A673 (cell line): ENCODE data around the gene POLR3F. TPM values are rescaled to one million over a fixed set of nuclear protein-coding genes. Genes with fewer than 3 reads are reported as not detected.

Experiments
- BruUV-seq: library from RNA; stranded (reverse); fragments of 400-500 nt; replicated peaks from 2 replicates; lab custom pipeline; 2021; lab: Mats Ljungman, UMichigan
- CTCF ChIA-PET: fragments of 300-600 bp; sonication (Branson Sonifier 250); formaldehyde crosslinking; loops from one replicate; lab custom pipeline; 2022; ENCODE audit warnings: antibody characterized with exemption; lab: Charles Lee
- POLR2A ChIA-PET: fragments of 300-600 bp; sonication (Branson Sonifier 250); formaldehyde crosslinking; loops from one replicate; lab custom pipeline; 2022; ENCODE audit warnings: antibody characterized with exemption; ENCODE audit not compliant: low non-redundant PET; lab: Charles Lee
- DNase-seq: peaks from one replicate; pipeline ENCODE4 v3.0.0-alpha.2; 2015; ENCODE audit warnings: low spot score
- H3K27ac ChIP-seq: fragments of 200-600 bp; sonication (generic); 2 replicates; pipeline ENCODE4 v1.5.1; 2016; ENCODE audit warnings: mixed run types, low read depth, mild to moderate bottlenecking, mixed read lengths, antibody characterized with exemption, low read length; ENCODE audit not compliant: poor library complexity, severe bottlenecking
- H3K27me3 ChIP-seq: fragments of 200-600 bp; sonication (generic); replicated peaks from 2 replicates; pipeline ENCODE4 v1.6.1; 2017; ENCODE audit warnings: mixed run types, low read depth, mild to moderate bottlenecking, mixed read lengths, antibody characterized with exemption, low read length; ENCODE audit not compliant: insufficient read depth, poor library complexity
- H3K36me3 ChIP-seq: fragments of 200-600 bp; sonication (generic); 2 replicates; pipeline ENCODE4 v1.6.1; 2016; ENCODE audit warnings: mixed run types, mild to moderate bottlenecking, mixed read lengths, antibody characterized with exemption, low read length; ENCODE audit not compliant: insufficient read depth, poor library complexity, severe bottlenecking
- H3K4me1 ChIP-seq: fragments of 200-600 bp; sonication (generic); 2 replicates; pipeline ENCODE4 v1.6.1; 2017; ENCODE audit warnings: mixed run types, mild to moderate bottlenecking, mixed read lengths, antibody characterized with exemption, low read length; ENCODE audit not compliant: insufficient read depth, poor library complexity, severe bottlenecking
- H3K4me3 ChIP-seq: fragments of 200-600 bp; sonication (generic); 2 replicates; pipeline ENCODE4 v1.5.1; 2016; ENCODE audit warnings: low read depth, mixed run types, mild to moderate bottlenecking, mixed read lengths, low read length; ENCODE audit not compliant: poor library complexity, severe bottlenecking
- H3K9me3 ChIP-seq: fragments of 200-600 bp; sonication (generic); 2 replicates; pipeline ENCODE4 v1.6.1; 2016; ENCODE audit warnings: mixed run types, low read depth, mild to moderate bottlenecking, mixed read lengths, antibody characterized with exemption, low read length; ENCODE audit not compliant: poor library complexity, severe bottlenecking
- EZH2 ChIP-seq: fragments of 200-600 bp; sonication (generic); IDR thresholded peaks from 2 replicates; pipeline ENCODE4 v1.6.1; 2017; ENCODE audit warnings: borderline replicate concordance, low read depth, mild to moderate bottlenecking, mixed read lengths, antibody characterized with exemption, low read length; ENCODE audit not compliant: poor library complexity, severe bottlenecking
- intact Hi-C: fragments of 100-400 bp; cut with micrococcal nuclease; formaldehyde crosslinking; loops from one replicate; pipeline ENCODE4 v1.10.0; 2022; ENCODE audit not compliant: unreplicated experiment
- total RNA-seq: library from RNA; stranded (reverse); gene quantifications from 2 replicates; pipeline ENCODE4 v1.2.3, GENCODE V29; 2021
- TF ChIP-seq, protein P1 (sequence below): fragments of 300-800, 200-600 bp; sonication (generic); conservative IDR thresholded peaks from 2 replicates; pipeline ENCODE4 v1.5.1; 2017; ENCODE audit warnings: low read depth, mild to moderate bottlenecking, antibody characterized with exemption, low read length, moderate library complexity, mixed read lengths

The POLR3F gene
- total RNA-seq, 1 experiment from 2014 or later = 22.1 TPM

DNA sequence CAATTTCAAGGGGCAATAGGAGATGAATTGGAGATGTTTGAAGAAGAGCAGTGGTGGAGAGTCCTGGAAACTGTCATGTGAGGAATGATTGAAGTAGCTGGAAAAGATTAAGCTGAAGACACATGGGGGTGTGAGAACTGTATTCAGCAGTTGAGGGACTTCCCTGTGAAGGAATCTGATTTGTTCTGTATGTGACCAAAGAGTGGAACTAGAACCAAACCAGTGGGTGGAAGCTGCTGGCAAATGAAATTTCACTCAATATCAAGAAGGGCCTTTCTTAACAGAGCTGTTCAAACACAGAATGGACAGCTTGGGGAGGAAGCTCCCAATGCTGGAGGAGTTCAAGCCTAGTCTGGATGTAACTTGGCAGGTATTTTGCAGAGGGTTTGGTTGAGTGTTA, 61.9 kb downstream of the POLR3F start:
- TF ChIP-seq, protein P1, sequence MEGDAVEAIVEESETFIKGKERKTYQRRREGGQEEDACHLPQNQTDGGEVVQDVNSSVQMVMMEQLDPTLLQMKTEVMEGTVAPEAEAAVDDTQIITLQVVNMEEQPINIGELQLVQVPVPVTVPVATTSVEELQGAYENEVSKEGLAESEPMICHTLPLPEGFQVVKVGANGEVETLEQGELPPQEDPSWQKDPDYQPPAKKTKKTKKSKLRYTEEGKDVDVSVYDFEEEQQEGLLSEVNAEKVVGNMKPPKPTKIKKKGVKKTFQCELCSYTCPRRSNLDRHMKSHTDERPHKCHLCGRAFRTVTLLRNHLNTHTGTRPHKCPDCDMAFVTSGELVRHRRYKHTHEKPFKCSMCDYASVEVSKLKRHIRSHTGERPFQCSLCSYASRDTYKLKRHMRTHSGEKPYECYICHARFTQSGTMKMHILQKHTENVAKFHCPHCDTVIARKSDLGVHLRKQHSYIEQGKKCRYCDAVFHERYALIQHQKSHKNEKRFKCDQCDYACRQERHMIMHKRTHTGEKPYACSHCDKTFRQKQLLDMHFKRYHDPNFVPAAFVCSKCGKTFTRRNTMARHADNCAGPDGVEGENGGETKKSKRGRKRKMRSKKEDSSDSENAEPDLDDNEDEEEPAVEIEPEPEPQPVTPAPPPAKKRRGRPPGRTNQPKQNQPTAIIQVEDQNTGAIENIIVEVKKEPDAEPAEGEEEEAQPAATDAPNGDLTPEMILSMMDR = no peak
- no peak for TF ChIP-seq EZH2
- H3K27ac ChIP-seq = no peak overlapping the region
- no TSS peak for BruUV-seq
- no peaks in the 10 kb centered on the region for H3K4me1 ChIP-seq
- no peak overlapping the region for H3K4me3 ChIP-seq
- CTCF ChIA-PET = no interaction called here
- no peaks in the 10 kb centered on the region for H3K27me3 ChIP-seq
- peaks cover 74% of the 10 kb centered on the region for H3K36me3 ChIP-seq
- POLR2A ChIA-PET = no interaction called here
- no peak for DNase-seq
- H3K9me3 ChIP-seq = no peaks in the 10 kb centered on the region
- intact Hi-C loops = no loop called here

DNA sequence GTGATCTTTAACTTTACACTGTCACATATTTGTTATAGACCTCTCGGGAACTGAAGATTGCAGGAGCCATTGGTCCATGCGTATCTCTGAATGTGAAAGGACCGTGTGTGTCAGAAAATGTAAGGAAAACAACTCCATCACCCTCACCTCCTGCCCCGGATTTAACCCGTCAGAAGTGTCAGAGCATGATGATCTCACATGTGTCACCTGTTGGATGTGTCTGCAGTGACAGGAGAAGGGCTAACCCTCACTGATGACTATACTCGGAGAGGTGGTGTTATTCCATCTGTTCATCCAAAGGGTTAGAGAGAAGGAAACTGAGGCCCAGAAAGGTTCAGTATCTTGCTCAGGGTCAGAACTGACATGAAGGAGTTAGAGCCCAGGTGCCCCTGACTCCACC, 65.4 kb downstream of the POLR3F start:
- intact Hi-C loops = no loop called here
- no peak overlapping the region for H3K27ac ChIP-seq
- H3K4me3 ChIP-seq = no peak overlapping the region
- H3K4me1 ChIP-seq = no peaks in the 10 kb centered on the region
- TF ChIP-seq, protein P1 = no peak
- TF ChIP-seq EZH2 = no peak
- no TSS peak for BruUV-seq
- no peaks in the 10 kb centered on the region for H3K9me3 ChIP-seq
- DNase-seq = no peak
- ChIA-PET CTCF (no interaction called here), POLR2A (no interaction called here)
- H3K36me3 ChIP-seq = peaks cover 49% of the 10 kb centered on the region
- H3K27me3 ChIP-seq = no peaks in the 10 kb centered on the region

DNA sequence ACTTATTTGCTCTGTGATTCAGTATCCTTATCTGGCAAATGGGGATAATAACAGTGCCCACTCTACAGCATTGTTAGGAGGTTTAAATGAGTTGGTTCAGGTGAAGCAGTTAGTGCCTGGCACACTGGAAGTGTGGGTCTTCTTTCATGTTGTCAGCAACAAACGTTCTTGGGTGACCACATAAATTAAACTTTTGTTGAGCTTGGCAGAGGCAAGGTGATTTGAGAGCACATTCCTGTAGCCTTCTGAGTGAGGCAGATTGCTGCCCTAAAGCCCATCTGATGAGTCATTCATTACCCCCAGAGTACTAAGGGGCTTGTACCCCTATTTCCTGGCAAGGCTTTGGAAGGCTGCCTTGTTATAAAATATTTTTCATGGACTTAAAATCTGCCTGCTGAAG, 66.3 kb downstream of the POLR3F start:
- H3K4me1 ChIP-seq = no peaks in the 10 kb centered on the region
- H3K9me3 ChIP-seq = no peaks in the 10 kb centered on the region
- intact Hi-C loops = no loop called here
- TF ChIP-seq, protein P1 = no peak
- no peak for TF ChIP-seq EZH2
- ChIA-PET POLR2A (no interaction called here), CTCF (no interaction called here)
- H3K36me3 ChIP-seq = peaks cover 41% of the 10 kb centered on the region
- H3K4me3 ChIP-seq = no peak overlapping the region
- no TSS peak for BruUV-seq
- no peak overlapping the region for H3K27ac ChIP-seq
- no peak for DNase-seq
- no peaks in the 10 kb centered on the region for H3K27me3 ChIP-seq
